ENCODE data around the gene GPC3. TPM values are rescaled to one million over a fixed set of nuclear protein-coding genes. Genes with fewer than 3 reads are reported as not detected.
"Not testable (repeated sequence)": the region's sequence is repeated elsewhere in the genome, so short reads cannot be mapped to it uniquely, and the experiment has no call there.

GPC3 gene
- polyA plus RNA-seq, 1 donor = 288 TPM

DNA sequence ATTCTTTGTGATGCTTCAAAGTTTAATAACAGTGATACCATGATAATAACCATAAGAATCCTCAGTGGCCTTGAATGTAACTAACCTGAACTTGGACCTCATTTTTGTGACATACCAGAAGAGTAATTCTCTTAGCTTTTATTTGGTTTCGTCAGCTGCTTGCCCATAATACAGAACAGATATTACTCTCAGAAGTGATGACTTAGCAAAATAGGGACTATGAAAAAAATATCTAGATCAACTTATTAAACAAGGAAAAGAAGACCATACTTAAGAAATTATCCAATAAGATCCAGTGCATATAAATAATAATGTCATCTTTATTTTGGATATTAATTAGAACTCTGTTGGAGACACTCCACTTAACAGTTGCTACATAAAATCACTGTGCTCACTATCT, 333.2 kb downstream of the GPC3 start:
- DNase-seq (ENCODE audit: low read depth) = no peak

DNA sequence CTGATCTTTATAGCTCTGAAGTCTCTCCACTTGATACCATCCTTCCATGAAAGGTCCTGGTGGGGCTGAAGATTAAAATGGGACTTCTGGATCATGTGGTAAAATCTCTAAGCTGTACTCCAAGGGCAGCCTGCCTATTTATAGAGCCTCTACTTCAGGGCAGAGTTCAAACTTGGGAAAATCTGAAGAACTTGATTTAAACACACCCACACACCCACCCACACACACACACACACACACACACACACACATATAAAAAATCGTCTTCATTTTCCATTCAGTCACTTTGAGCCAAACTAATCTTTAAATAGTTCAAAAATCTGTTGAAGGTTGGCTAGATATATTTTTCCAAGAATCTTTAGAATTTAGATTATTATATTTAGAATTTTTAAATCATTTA, 335.2 kb downstream of the GPC3 start:
- no peak for DNase-seq (ENCODE audit: low read depth)

DNA sequence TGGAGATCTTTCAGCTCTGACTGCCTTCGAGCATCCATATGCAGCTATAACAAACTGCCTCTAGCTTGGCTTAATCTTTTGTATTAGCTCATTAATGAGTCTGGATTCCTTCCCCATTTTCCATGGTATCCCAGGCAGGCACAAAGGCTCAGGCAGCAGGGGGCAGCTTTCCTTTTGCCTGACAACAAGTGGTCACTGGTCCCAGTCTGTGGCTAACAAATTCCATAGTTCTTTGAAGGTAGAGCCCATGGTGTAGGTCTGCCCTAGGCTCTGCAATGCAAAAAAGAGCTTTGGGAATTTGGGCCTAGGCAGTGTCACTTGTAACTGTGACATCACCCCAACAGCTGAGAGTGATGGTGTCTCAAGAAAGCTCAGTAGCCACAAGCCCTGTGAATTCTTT, 335.7 kb downstream of the GPC3 start:
- DNase-seq (ENCODE audit: low read depth) = no peak

DNA sequence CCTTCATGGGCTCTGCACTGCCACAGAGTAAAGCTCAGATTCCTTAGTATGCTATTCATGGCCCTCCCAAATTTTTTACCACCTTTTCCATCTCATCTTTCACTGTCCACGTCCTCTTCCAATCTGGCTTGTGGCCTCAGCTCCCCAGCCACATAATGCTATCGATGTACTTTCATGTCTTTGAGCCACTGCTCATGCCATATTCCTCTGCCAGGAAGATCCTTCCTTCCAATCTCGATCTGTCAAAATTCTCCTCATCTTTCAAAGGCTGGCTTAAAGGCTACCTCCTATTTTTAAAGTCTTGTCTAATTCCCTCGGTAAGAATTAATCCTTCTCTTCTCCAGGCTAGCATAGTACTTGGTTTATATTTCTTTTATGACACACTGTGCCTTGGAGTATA, 336.8 kb downstream of the GPC3 start:
- DNase-seq (ENCODE audit: low read depth) = no peak

DNA sequence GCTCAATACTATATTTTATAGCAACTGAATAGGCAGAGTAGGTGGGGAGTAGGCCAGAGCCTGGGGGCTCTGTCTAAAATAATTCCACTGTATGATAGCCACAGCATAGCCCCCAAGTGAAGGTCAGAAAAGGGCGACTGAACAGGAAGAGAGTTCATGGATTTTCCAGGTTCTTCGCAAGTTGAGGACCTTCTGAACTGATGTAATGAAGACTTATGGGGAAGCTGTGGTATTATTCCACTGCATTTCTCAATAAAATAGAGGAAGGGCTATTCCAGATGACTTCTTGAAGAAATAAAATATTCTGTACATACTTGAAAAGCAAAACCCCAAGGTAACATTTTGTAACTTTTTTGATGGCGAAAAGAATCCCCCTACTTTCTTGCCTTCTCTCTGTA, 338.7 kb downstream of the GPC3 start:
- no peak for DNase-seq (ENCODE audit: low read depth)

DNA sequence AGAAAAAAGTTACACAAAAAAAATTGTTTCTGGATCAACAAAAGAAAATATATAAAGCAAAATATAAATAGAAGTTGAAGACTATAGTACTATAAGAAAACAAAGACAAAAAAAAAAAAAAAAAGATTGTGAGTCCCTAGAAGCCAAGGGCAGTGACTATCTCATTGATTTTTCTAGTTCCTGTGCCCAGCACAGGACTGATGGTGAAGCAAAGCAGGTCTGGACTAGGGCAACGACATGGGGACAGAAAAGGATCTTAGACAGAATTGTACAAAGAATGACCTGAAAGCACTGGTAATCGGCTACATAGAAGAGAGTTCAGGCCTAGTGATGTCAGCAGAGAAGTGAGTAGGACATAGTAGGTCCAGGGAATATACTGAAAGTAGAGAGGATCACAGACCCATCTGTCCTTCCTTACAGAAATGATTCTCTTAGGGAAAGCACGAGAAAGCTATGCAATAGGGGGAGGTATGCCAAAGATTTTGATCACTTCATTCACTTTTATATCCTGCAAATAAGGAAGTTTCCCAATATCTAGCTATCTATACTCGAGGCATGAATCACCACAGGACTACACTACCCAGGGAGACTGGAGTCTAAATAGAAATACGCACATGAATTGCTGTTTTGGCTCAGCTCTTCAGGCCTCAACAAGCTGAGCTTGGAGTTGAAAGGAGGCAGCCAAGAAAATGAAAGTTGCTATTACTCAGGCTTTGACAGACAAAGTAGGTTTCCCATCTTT, 339.2 kb downstream of the GPC3 start:
- no peak for DNase-seq (ENCODE audit: low read depth)

DNA sequence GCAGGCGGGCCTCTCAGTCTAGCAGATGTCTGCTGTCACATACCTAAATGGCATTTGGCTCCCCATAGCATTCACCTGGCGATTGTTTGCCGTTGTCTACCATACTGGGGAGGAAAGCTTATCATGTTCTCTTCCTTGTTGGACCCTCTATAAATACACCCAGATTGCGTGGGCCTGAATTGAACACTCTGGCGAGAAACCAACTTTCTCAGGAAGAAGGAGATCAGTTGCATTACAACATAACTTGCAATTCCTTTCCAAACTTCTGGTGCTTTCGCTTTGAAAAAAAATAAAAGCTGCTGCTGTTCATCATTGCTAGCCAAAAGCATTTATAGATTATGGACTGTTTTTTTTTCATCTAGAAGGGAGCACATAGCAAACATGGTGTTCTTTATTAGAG, 340.1 kb downstream of the GPC3 start:
- no peak for DNase-seq (ENCODE audit: low read depth)

DNA sequence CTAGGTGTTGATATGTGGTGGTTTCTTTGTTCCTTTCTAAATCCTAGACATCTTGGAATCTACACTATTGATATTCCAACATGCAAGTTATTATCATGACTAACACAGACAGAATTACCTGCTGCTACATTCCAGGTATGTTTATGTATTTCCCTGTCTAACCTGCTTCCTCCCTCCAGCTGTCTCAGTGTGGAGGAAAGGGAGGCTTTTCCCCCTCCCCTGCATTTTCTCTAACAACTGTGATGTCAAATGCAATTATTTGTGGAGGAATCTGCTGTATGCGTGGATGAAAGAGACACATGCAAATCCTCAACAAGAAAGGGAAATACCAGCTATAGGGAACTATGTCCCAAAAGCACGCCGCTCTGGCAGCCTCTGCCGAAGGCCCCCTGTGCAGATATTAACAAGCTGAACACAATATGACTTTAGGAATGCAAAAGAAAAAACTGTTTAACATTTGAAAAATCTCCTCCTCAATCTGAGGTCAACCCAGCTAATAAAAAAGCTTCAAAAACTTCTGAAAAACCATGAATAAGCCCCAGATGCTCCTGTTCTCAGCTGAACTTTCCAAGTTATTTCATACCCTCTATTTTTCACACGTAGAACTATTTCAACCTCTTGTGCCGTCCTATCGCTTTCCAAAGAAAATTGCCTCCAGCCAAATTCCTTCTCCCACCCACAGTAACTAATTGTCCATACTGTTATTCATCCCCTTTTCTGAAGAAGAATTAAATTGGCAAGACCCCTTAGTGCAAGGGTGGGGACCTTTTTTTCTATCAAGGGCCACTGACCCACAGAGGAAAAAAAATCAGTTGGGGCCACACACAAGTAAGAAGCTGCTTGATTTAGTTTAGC, 345.0 kb downstream of the GPC3 start:
- no peak for DNase-seq (ENCODE audit: low read depth)

DNA sequence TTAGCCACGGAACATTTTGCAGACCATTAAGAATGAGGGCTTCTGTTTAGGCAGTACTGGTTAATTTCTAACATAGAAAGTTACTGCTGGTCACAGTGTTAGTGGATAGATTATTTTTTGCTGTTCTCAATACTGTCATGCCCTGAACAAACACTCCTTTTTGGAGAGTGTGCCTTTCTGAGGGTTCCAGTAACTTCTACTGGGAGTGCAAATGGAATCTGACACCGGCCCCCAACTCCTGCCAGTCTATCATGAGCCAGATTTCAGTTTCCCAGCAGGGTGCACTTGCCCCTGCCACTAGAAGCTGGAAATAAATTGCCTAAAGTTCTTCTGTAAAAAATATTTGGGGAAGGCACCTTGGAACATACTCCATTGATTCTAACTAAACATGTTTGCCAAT, 345.7 kb downstream of the GPC3 start:
- DNase-seq (ENCODE audit: low read depth) = no peak

DNA sequence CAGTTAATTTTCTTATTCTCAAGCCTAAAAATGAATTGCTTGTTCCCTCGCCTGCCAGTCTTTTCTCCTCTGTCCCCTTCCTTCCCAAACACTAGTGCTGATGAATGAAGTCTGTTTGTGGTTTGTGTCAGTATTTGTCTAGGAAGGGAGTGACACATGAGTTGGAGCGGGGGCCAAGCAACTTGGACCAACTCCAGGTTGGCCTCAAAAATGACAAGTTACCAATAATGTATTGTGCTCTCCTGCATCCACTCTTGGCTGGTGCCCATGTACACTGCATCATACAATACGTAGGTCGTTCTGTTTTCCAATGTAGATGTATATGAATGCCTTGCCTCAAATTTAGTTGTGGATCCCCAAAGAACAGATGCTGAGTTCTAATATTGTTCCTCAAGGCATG, 347.1 kb downstream of the GPC3 start:
- DNase-seq (ENCODE audit: low read depth) = no peak

DNA sequence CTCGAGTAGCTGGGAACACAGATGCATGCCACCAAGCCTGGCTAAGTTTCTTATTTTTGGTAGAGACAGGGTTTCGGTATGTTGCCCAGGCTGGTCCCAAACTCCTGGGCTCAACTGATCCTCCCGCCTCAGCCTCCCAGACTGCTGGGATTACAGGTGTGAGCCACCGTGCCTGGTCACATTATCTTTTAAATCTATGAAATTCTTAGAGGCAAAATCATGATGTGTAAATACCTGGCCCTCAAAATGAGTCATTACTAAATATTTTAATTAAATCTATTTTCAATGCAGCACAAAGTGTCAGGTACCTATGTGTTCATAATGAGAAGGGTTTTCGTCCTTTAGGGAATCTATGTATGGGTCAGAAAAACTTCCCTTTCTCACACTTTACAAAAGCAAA, 347.6 kb downstream of the GPC3 start:
- no peak for DNase-seq (ENCODE audit: low read depth)

DNA sequence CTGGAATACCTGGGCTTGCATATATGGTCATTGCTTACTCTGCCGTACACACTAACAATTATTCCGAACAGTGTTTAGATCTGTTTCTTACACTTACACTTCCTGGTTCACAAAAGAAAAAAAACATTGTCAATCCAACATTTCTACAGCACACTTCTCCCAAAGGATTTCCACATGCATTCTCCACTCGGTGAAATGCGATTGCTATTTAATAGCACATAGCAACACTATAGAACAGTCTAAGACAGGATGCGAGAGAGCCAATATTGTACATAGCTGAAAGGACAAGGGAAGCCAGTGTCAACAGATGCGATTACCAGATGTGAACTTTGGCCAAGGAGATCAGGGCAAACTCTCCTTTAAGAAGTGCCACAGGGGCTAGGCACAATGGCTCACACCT, 349.4 kb downstream of the GPC3 start:
- no peak for DNase-seq (ENCODE audit: low read depth)

DNA sequence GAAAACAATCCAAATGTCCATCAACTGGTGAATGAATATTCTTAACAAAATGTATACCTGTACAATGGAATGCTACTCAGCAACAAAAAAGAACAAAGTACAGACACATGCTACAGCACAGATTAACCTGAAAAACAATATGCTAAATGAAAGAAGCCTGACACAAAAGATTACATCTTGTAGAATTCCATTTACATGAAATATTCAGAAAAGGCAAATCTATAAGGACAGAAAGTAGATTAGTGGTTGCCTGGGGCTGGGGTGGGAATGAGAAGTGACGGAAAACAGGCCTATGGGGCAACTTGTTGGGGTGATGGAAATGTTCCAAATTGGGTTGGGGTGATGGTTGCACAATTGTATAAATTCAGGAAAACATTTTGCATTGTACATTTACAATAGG, 351.0 kb downstream of the GPC3 start:
- no peak for DNase-seq (ENCODE audit: low read depth)

DNA sequence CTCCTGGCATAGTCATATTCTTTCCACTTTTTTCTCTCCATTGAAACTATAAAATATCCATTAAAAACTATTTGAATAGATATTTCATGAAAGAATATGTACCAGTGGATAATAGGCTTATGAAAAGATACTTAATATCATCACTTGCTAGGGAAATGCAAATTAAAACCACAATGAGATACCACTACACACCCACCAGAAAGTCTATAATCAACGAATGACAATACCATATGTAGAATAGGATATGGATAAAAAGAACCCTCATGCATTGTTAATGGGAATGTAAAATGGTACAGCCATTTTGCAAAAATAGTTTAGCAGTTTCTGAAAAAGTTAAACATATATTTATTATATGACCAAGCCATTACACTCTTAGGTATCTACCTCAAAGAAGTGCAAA, 351.4 kb downstream of the GPC3 start:
- no peak for DNase-seq (ENCODE audit: low read depth)

DNA sequence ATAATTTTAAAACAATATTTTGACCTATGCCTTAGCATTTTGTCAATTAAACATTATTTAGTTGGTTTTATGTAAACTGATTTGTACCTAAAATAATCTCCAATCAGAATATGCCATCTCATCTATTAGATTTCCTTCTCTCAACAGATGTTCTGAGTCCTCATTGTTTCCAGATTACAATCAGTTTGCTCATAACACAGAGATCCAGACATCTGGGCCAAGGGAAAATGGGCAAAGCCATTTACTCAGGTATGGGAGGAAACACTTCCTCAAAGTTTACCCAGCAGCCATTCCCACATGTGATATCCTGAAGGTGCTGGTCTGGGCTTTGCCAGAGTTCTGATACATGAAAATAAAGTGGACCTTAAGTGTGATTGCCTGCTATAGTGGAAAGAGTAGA, 352.2 kb downstream of the GPC3 start:
- DNase-seq (ENCODE audit: low read depth) = no peak

DNA sequence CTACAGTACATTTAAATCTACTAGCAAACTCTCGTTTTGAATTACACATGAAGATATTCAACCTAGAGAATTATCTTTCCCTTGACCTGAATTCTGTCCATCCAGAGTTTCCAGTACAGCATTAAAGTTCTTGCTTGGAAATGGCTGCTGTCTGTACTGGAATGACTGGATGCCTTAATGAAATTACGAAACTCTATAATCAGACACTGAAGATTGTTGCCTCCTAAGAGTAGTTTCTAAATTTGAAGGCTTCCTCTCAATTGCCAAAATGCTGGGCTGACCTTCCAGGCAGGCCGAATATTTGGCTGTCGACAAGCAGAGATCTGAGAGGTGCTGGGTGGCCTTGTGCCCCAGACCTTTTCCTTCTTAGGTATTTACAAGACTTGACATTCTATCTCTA, 355.0 kb downstream of the GPC3 start:
- DNase-seq (ENCODE audit: low read depth) = no peak

DNA sequence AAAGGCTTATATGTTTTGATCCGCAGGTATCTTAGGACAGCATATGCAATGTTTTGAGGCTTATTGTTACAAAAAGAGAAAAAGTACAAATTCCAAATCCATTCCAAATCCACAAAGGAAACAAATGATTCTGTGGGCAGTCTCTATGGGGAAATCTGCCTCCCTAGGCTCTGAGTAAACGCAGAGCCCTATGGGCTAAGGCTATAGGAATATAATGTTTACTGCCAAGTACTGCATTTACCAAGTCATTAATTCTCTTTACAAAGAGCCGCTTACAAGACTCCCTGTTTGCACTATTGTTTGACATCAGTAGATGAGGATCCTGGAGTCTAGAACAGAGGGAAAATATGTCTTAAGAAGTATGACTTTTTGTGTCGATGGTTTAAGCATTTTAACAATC, 357.7 kb downstream of the GPC3 start:
- DNase-seq (ENCODE audit: low read depth) = no peak

DNA sequence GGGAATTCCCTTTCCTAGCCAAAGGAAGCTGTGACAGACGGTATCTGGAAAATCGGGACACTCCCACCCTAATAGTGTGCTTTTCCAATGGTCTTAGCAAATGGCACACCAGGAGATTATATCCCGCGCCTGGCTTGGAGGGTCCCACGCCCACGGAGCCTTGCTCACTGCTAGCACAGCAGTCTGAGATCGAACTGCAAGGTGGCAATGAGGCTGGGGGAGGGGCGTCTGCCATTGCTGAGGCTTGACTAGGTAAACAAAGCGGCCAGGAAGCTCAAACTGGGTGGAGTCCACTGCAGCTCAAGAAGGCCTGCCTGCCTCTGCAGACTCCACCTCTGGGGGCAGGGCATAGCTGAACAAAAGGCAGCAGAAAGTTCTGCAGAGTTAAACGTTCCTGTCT, 364.0 kb downstream of the GPC3 start:
- DNase-seq (ENCODE audit: low read depth) = not testable (repeated sequence)

DNA sequence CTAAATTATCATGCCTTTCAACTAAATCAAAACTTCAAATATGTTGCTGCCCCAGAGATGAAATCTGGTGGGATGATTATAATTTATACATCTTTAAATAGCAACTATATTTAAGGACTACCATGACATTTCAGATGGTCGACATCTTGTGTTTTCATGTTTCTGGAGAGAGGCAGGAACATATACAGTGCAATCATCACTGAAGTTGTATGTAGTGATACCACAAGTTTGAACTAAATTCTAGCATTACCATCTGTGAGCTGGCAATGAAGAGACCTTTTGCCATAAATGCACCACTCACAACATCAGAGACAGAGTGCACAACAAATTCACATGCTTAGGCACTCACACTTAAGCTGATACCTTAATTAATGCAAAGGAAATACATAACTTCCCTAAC, 373.7 kb downstream of the GPC3 start:
- DNase-seq (ENCODE audit: low read depth) = no peak

DNA sequence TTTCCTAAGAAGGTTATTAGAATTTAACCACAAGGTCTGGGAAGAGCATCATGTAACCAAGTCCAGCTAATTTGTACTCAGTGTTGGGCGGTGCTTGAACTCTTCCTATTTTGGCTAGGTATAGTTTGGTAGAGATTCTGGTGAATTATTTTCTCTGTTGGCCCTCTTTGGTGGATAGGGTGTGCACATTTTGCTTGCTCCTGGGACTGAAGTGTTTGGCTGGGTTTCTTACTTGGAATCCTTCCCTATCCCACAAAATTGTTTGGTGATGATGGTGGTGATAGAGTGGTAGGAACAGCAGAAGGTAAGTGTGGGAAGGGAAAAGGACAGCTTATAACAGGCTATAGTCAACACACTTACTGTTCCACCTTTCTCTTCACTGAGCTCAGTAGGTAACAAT, 375.3 kb downstream of the GPC3 start:
- DNase-seq (ENCODE audit: low read depth) = no peak

DNA sequence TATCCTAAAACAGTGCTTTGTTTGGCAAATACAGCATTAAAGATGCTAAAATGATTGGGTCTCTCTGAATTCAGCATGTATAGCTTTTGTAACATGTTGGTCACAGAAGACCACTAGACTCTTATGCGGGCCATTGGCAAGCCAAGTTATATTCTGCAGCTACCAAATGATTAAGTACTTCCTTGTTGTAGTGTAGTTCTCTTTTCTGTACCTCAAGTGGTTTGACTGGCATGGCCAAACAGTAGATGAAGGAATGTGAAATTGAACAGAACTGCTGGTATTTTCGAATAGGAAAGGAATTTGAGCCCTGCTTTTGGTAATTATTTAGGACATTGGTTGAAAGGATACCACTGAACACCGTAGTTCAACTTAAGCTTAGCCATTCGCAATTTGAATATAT, 376.2 kb downstream of the GPC3 start:
- no peak for DNase-seq (ENCODE audit: low read depth)

DNA sequence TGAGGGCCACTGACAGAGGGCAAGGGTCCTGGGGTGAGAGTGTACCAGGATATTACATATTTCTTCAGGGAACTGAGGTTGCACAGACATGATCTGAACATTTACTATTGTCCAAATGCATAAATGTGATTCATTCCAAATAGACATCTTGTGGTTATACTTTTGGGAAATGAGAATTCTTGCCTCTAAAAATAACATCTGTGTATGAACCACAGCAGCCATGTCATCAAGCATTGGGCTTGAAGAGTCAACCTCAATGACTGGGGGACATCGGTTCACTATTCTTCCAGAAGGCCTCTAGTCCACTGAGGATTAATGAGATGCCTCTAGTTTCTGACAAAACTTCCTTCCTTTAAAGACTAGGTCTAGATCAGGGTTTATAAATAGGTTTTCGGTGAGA, 377.0 kb downstream of the GPC3 start:
- DNase-seq (ENCODE audit: low read depth) = no peak

Data from forelimb muscle (tissue), 1 donor.